H7 (cell line): ENCODE measurements around the gene SCN3B. TPM values are rescaled to one million over a fixed set of nuclear protein-coding genes. Genes with fewer than 3 reads are reported as not detected.

Experiments used
- DNase-seq: peaks from one replicate; pipeline ENCODE4 v3.0.0; 2012
- H3K27me3 ChIP-seq: 2 replicates; pipeline ENCODE4 v1.6.0; 2011; ENCODE audit warnings: mild to moderate bottlenecking, low read length; ENCODE audit not compliant: control insufficient read depth, insufficient read depth
- H3K36me3 ChIP-seq: replicated peaks from 2 replicates; pipeline ENCODE4 v1.5.1; 2011; ENCODE audit warnings: low read length; ENCODE audit not compliant: control insufficient read depth, insufficient read depth
- H3K4me3 ChIP-seq: 2 replicates; pipeline ENCODE4 v1.5.1; 2011; ENCODE audit warnings: low read depth, mild to moderate bottlenecking, control low read depth, low read length, moderate library complexity; ENCODE audit not compliant: insufficient read depth
- total RNA-seq: library from RNA; depleted of rRNA; stranded (reverse); fragments of >200 nt; shearing (Covaris generic); gene quantifications from 2 replicates; pipeline ENCODE4 v1.2.3, GENCODE V29; 2014

The SCN3B gene
- total RNA-seq, 1 experiment from 2014 or later = 0.14 TPM

DNA sequence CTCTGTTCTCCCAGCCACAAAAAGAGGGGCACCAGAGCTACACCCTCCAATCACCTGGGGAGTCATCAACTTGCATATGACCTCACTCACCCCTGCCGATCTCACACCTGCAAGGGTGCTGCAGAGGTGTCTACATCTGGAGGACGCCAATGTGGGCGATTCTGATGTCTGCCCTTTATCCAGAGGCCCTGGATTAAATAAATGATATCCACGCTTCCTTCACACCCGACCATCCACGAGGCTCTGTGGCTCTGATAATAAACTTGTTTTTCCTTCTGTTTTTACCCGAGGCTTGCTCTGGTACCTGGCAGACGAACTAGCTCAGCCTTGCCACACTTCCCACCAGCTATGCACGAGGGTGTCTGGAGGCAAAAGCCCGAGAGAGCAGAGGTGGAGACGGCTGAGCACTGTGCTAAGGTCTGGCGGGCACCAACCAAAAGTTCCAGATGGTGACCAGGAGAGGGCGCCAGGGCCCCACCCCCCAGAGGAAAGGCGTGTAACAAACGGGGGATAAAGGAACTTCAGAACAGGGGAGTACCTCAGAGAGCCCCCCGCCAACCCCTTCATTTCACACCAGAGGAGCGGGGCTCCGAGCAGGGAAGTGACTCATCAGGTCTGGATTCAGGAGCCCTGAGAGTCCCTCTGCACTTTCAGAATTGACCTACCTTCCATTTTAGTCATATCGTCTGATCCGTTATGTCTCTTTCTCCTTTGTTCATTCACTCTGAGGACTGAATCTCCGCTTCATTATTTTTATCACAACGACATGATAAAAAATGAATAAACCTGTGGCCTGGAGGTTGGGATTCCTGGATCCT is 13.5 kb downstream of the SCN3B start:
- Histone ChIP-seq H3K27me3 (no peaks in the 10 kb centered on the region), H3K36me3 (no peaks in the 10 kb centered on the region), H3K4me3 (no peak overlapping the region)
- DNase-seq = peak; percentile 84

- no peak overlapping the region for H3K4me3 ChIP-seq
- H3K27me3 ChIP-seq = no peaks in the 10 kb centered on the region
- no peak for DNase-seq
- H3K36me3 ChIP-seq = no peaks in the 10 kb centered on the region
Measured at GRCh38 chr11:123640029-123640428, 14.4 kb downstream of the SCN3B start.

GRCh38 chr11:123630126-123630608 is 24.3 kb downstream of the SCN3B start:
- Histone ChIP-seq H3K4me3 (no peak overlapping the region), H3K27me3 (no peaks in the 10 kb centered on the region), H3K36me3 (no peaks in the 10 kb centered on the region; the same call in 1 of the 2 replicates)
- no peak for DNase-seq

DNA sequence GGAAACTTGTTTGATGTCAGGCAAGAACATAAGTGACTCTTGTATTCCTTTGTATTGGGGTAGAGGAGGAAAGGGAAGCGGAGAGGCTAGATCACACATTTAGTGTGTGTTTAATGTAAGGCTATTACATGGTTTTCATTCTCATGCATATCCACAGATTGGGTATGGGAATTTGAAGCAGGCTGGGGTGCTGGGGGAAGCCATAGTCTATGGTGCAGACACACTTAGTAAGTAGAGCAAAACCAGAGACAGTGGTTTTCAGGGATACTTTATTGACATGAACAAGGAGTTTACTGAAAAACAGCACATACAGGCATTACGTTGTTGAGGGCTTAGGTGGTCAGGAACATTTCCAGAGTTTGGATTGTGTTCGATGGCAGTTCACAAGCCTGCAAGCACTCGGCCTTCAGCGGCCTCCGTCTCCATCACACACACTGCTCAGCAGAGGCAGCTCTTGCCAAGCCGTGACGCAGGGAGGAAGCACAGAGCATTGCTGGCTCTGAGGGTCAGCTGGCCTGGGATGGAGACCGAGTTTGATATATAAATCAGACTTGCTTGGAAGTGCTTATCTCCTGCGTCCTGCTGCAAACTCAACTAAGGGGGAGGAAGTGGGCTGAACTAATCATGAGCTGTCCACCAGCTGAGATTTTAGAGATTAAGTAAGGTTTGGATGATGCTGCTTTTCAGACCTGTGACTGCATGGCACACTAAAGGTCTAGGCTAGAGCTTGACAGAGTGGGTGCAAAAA is 25.3 kb downstream of the SCN3B start:
- Histone ChIP-seq H3K4me3 (no peak overlapping the region), H3K27me3 (no peaks in the 10 kb centered on the region), H3K36me3 (no peaks in the 10 kb centered on the region; the same call in 1 of the 2 replicates)
- DNase-seq = no peak

GRCh38 chr11:123624974-123625373 is 29.4 kb downstream of the SCN3B start:
- H3K36me3 ChIP-seq = no peaks in the 10 kb centered on the region; the same call in none of the 2 replicates
- no peaks in the 10 kb centered on the region for H3K27me3 ChIP-seq
- no peak overlapping the region for H3K4me3 ChIP-seq
- no peak for DNase-seq

DNA sequence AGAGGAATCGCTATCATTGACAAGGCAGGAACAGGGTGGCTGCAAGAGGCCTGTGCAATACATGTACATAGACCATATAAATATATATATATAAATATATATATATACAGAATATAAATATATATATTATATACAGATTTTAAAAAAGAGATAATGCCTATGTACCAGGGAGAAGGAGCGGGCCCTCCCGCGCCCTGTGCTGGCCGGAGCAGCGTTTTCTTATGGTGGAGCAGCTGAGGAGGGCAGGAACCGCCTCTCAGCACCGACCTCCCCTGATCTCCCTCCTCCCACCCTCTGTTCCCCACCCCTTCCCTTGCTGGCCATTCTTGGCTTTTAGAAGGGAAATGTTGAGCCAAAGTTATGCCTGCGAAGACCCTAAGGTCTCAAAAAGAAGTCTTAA is 31.8 kb downstream of the SCN3B start:
- Histone ChIP-seq H3K36me3 (no peaks in the 10 kb centered on the region; the same call in none of the 2 replicates), H3K4me3 (no peak overlapping the region), H3K27me3 (no peaks in the 10 kb centered on the region)
- DNase-seq = no peak

DNA sequence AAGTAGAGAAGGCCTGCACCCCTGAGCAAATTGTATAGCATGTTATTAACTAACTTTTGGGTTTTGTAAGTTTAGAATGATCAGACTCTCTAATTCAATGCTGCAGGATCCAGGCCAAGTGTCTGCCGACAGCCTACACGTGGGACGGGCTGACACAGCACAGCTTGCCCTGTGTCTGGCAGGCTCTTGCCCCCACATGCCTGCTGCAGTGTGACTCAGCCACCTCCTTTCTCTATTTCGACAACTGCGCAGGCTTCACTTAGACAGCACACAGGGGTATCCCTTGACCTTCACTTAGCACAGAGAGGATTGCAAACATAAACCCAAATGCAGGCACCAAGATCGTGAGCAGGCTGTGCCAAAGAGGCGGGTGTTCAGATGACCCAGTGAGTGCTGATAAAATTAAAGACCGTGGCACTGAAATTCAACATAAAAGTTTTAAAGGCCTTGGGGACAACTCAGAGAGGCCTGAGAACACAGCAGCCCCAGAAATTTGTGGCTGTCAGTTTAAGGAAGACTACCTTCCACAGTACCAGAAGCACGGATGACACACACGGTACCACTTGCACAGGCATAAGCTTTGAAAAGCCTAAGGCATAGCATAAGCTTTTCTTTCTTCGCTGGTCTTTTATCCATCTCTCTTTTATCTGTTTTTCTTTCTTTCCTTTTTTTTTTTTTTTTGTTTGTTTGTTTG is 37.8 kb downstream of the SCN3B start:
- H3K27me3 ChIP-seq = no peaks in the 10 kb centered on the region
- peaks cover 8% of the 10 kb centered on the region for H3K36me3 ChIP-seq
- no peak overlapping the region for H3K4me3 ChIP-seq
- DNase-seq = no peak

- Histone ChIP-seq H3K36me3 (peaks cover 13% of the 10 kb centered on the region), H3K4me3 (no peak overlapping the region), H3K27me3 (no peaks in the 10 kb centered on the region)
- DNase-seq = no peak
Measured at GRCh38 chr11:123611698-123612097, 42.7 kb downstream of the SCN3B start.

GRCh38 chr11:123608945-123609344 is 45.5 kb downstream of the SCN3B start:
- H3K4me3 ChIP-seq = no peak overlapping the region
- H3K36me3 ChIP-seq = peaks cover 11% of the 10 kb centered on the region
- DNase-seq = no peak
- H3K27me3 ChIP-seq = no peaks in the 10 kb centered on the region

- Histone ChIP-seq H3K36me3 (peaks cover 9% of the 10 kb centered on the region), H3K27me3 (no peaks in the 10 kb centered on the region), H3K4me3 (no peak overlapping the region)
- DNase-seq = no peak
Measured at GRCh38 chr11:123608371-123608770, 46.1 kb downstream of the SCN3B start.

GRCh38 chr11:123607781-123608180 is 46.6 kb downstream of the SCN3B start:
- peaks cover 9% of the 10 kb centered on the region for H3K36me3 ChIP-seq
- DNase-seq = no peak
- H3K27me3 ChIP-seq = no peaks in the 10 kb centered on the region
- no peak overlapping the region for H3K4me3 ChIP-seq

GRCh38 chr11:123603666-123604065 is 50.8 kb downstream of the SCN3B start:
- H3K36me3 ChIP-seq = peaks cover 9% of the 10 kb centered on the region
- no peak for DNase-seq
- no peak overlapping the region for H3K4me3 ChIP-seq
- no peaks in the 10 kb centered on the region for H3K27me3 ChIP-seq

DNA sequence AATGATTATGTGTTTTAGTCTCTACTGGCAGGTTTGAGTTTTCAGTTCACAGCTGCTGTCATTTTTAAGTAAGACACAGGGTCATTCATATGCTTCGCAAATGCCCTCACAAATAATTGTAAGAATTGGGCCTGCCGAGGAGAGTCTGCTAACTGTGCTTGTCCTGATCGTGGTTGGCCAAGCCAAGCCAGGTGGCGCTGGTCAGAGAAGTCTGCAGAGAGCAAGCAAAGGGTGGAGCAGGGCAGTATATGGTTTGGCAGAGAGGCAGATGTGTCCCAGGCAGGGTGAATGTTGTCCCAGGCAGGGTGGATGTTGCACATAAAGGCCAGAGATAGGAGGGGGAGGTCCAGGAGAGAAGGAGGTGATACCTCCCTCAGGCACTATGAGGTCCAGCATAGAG is 52.7 kb downstream of the SCN3B start:
- Histone ChIP-seq H3K4me3 (no peak overlapping the region), H3K36me3 (peaks cover 7% of the 10 kb centered on the region), H3K27me3 (no peaks in the 10 kb centered on the region)
- no peak for DNase-seq

DNA sequence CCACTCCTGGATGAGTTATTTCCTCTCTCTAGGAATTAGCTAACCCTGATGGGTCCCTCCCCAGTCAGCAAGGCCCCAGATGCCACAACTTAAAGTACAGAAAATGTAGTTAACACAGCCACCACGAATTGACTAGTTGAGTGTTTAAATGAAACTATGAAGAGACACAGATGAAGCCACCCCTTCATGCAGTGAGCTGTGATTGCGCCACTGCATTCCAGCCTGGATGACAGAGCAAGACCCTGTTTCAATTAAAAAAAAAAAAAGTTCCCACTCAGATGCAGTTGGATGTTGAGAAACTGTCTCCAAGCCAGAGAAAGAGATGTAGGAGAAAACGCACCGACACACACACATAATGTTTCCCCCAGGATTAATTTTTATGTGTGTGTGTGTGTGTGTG is 53.3 kb downstream of the SCN3B start:
- no peak for DNase-seq
- Histone ChIP-seq H3K36me3 (peaks cover 3% of the 10 kb centered on the region), H3K27me3 (no peaks in the 10 kb centered on the region), H3K4me3 (no peak overlapping the region)
